Neural cell (in vitro differentiated cells): ENCODE results near the gene DHX29.

ENCODE experiments used
- CTCF ChIP-seq: fragments of 450-650 bp; IDR thresholded peaks from 2 replicates; pipeline ENCODE4 v1.5.1; 2014; ENCODE audit warnings: antibody characterized with exemption, mild to moderate bottlenecking, moderate library complexity; ENCODE audit not compliant: poor library complexity, severe bottlenecking
- EP300 ChIP-seq: fragments of 450-650 bp; conservative IDR thresholded peaks from 2 replicates; pipeline ENCODE4 v1.6.1; 2014; ENCODE audit warnings: antibody characterized with exemption, mild to moderate bottlenecking, moderate library complexity; ENCODE audit not compliant: poor library complexity, severe bottlenecking
- EZH2 ChIP-seq: fragments of 200-600, 300-800 bp; shearing (Covaris generic), sonication (generic); IDR thresholded peaks from 2 replicates; pipeline ENCODE4 v1.6.1; 2014; ENCODE audit warnings: antibody characterized with exemption, low read length, borderline replicate concordance, mild to moderate bottlenecking; ENCODE audit not compliant: insufficient read depth, poor library complexity, severe bottlenecking
- MXI1 ChIP-seq: fragments of 450-650 bp; conservative IDR thresholded peaks from 2 replicates; pipeline ENCODE4 v1.6.1; 2014; ENCODE audit warnings: antibody characterized with exemption, mild to moderate bottlenecking; ENCODE audit not compliant: poor library complexity, severe bottlenecking
- REST ChIP-seq: IDR thresholded peaks from 2 replicates; pipeline ENCODE4 v1.6.1; 2012; ENCODE audit warnings: borderline replicate concordance
- SMC3 ChIP-seq: fragments of 450-650 bp; conservative IDR thresholded peaks from 2 replicates; pipeline ENCODE4 v1.6.1; 2014; ENCODE audit warnings: antibody characterized with exemption, mild to moderate bottlenecking, moderate library complexity; ENCODE audit not compliant: poor library complexity

GRCh38 chr5:55304584-55304983 is 2.9 kb downstream of the DHX29 start:
- TF ChIP-seq CTCF (no peak), MXI1 (no peak), EZH2 (no peak), EP300 (no peak), SMC3 (no peak), REST (no peak)
